ENCODE measurements around the gene MYOM1. TPM values are rescaled to one million over a fixed set of nuclear protein-coding genes. Genes with fewer than 3 reads are reported as not detected.
A peak's percentile ranks its signal among the peaks of the same experiment; 100 is the strongest.

Gene MYOM1
- total RNA-seq, 1 experiment from 2014 or later = 0.41 TPM

- Histone ChIP-seq H3K36me3 (ENCODE audit: control insufficient read depth, insufficient read depth, low read length) (no peaks in the 10 kb centered on the region), H3K9me3 (no peaks in the 10 kb centered on the region), H3K27me3 (replicated peaks; ENCODE audit: control insufficient read depth, insufficient read depth, low read length) (no peaks in the 10 kb centered on the region), H3K4me1 (no peaks in the 10 kb centered on the region), H3K4me3 (ENCODE audit: low read depth, low read length) (no peak overlapping the region)
- no TSS peak for BruUV-seq (replicated peaks)
- Mint-ChIP-seq H3K27me3 (ENCODE audit: insufficient read depth, unreplicated experiment) (no peaks in the 10 kb centered on the region), H3K27ac (ENCODE audit: unreplicated experiment) (no peak overlapping the region), H3K9me3 (ENCODE audit: unreplicated experiment) (no peaks in the 10 kb centered on the region), H3K4me1 (ENCODE audit: low read depth, unreplicated experiment) (peaks cover 12% of the 10 kb centered on the region), H3K4me3 (ENCODE audit: unreplicated experiment) (no peak overlapping the region), H3K36me3 (ENCODE audit: insufficient read depth, unreplicated experiment) (peaks cover 10% of the 10 kb centered on the region)
- peak; percentile 57 to 64 for DNase-seq
- peak; percentile 35 to 50 for TF ChIP-seq CTCF (IDR thresholded peaks at IDR 0.05; ENCODE audit: insufficient read depth in 1 of 2, low read depth in 1 of 2, low read length in 1 of 2, severe bottlenecking in 1 of 2, unreplicated experiment in 1 of 2)
- intact Hi-C loops (cut with micrococcal nuclease; ENCODE audit: unreplicated experiment) = loop anchor here (1.0 kb wide), 3 partner anchors 30 to 255 kb away; no protein-coding TSS in a partner anchor
- POLR2A ChIA-PET = no interaction called here
- CTCF ChIA-PET = interaction anchor here (0.7 to 1.3 kb wide), 2 partner anchors 59 to 180 kb away, joined by 4 to 12 read pairs; no protein-coding TSS in a partner anchor
Observed at GRCh38 chr18:3186678-3187658, 32.8 kb downstream of the MYOM1 start.

- CTCF ChIA-PET = no interaction called here
- intact Hi-C loops (cut with micrococcal nuclease; ENCODE audit: unreplicated experiment) = no loop called here
- DNase-seq = no peak
Observed at GRCh38 chr18:3184275-3184963, 35.3 kb downstream of the MYOM1 start.

More at GRCh38 chr18:3184275-3184963, 35.3 kb downstream of the MYOM1 start:
- no peaks in the 10 kb centered on the region for H3K27me3 Mint-ChIP-seq (ENCODE audit: insufficient read depth, unreplicated experiment)
- no peak overlapping the region for H3K4me3 Mint-ChIP-seq (ENCODE audit: unreplicated experiment)
- H3K27me3 ChIP-seq (replicated peaks; ENCODE audit: control insufficient read depth, insufficient read depth, low read length) = no peaks in the 10 kb centered on the region
- peaks cover 12% of the 10 kb centered on the region for H3K4me1 Mint-ChIP-seq (ENCODE audit: low read depth, unreplicated experiment)
- no peaks in the 10 kb centered on the region for H3K4me1 ChIP-seq
- no peaks in the 10 kb centered on the region for H3K9me3 Mint-ChIP-seq (ENCODE audit: unreplicated experiment)
- peaks cover 10% of the 10 kb centered on the region for H3K36me3 Mint-ChIP-seq (ENCODE audit: insufficient read depth, unreplicated experiment)
- no peak for TF ChIP-seq CTCF (IDR thresholded peaks at IDR 0.05; ENCODE audit: insufficient read depth in 1 of 2, low read depth in 1 of 2, low read length in 1 of 2, severe bottlenecking in 1 of 2, unreplicated experiment in 1 of 2)
- no peaks in the 10 kb centered on the region for H3K9me3 ChIP-seq
- POLR2A ChIA-PET = no interaction called here
- no peak overlapping the region for H3K27ac Mint-ChIP-seq (ENCODE audit: unreplicated experiment)
- BruUV-seq (replicated peaks) = no TSS peak
- H3K4me3 ChIP-seq (ENCODE audit: low read depth, low read length) = no peak overlapping the region
- no peaks in the 10 kb centered on the region for H3K36me3 ChIP-seq (ENCODE audit: control insufficient read depth, insufficient read depth, low read length)

All from Caco-2 (cell line).